ENCODE results near the gene PARD3.

DNA sequence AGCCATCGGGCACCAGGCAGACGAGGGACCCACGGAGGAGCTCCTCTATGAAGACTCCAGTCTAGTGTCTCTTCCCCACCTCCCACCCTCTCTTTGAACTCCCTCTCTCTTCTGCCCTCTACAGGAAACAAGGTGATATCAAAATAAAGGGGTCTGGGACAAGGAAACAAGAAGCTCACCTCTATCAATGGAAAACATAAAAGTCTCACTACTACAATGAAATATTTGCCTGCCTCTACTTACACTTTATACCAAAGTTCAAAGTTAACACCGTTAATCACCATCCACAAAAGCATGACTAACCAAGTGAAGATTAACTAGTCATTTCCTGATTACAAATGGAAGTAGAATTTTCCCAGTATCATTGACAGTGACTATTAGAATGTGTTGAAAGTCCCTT lies 82.2 kb downstream of the PARD3 start:
- TF ChIP-seq EZH2 (IDR thresholded peaks at IDR 0.05; ENCODE audit: insufficient read depth, poor library complexity, severe bottlenecking) (no peak), EZH2phosphoT487 (IDR thresholded peaks at IDR 0.05; ENCODE audit: insufficient read depth, low read depth) (no peak; the same call in 1 of the 2 replicates)
